HG03196 (cell line): ENCODE measurements around the gene HHATL.

Source experiments
- ATAC-seq: cut with Tn5 transposase; IDR thresholded peaks from one replicate; pipeline ENCODE4 v1.9.1; 2021; ENCODE audit not compliant: unreplicated experiment

Gene HHATL

DNA sequence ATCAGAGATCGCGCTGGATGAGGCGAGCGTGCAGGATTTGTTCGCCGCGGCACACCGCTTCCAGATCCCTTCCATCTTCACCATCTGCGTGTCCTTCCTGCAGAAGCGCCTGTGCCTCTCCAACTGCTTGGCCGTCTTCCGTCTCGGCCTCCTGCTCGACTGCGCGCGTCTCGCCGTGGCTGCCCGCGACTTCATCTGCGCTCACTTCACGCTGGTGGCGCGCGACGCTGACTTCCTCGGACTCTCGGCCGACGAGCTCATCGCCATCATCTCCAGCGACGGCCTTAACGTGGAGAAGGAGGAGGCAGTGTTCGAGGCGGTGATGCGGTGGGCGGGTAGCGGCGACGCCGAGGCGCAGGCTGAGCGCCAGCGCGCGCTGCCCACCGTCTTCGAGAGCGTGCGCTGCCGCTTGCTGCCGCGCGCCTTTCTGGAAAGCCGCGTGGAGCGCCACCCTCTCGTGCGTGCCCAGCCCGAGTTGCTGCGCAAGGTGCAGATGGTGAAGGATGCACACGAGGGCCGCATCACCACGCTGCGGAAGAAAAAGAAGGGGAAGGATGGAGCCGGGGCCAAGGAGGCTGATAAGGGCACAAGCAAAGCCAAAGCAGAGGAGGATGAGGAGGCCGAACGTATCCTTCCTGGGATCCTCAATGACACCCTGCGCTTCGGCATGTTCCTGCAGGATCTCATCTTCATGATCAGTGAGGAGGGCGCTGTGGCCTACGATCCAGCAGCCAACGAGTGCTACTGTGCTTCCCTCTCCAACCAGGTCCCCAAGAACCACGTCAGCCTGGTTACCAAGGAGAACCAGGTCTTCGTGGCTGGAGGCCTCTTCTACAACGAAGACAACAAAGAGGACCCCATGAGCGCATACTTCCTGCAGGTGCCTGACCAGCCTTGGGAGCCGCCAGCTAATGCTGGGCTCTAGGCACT lies 16.4 kb downstream of the HHATL start:
- no peak for ATAC-seq

DNA sequence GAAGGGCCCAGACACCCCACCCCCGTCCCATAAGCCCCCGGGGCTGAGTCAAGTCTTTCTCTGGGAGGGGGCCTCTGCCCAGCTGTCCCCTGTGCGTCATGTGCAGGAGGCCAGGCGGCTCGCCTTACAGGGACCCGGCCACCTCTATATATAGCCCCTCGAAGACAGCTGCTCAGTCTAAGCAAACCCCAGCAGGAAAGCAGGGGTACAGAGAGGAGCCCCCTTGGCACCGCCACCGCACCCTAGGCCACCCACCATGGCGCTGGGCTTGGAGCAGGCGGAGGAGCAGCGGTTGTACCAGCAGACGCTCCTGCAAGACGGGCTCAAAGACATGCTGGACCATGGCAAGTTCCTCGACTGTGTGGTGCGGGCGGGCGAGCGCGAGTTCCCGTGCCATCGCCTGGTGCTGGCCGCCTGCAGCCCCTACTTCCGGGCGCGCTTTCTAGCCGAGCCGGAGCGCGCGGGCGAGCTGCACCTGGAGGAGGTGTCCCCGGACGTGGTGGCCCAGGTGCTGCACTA lies 17.2 kb downstream of the HHATL start, which contains the start of gene KLHL40:
Gene KLHL40 (plus strand): TSS at position 175 of the 519 bp plus-strand sequence. CDS start 82 bp downstream, at position 257.
- no peak for ATAC-seq

DNA sequence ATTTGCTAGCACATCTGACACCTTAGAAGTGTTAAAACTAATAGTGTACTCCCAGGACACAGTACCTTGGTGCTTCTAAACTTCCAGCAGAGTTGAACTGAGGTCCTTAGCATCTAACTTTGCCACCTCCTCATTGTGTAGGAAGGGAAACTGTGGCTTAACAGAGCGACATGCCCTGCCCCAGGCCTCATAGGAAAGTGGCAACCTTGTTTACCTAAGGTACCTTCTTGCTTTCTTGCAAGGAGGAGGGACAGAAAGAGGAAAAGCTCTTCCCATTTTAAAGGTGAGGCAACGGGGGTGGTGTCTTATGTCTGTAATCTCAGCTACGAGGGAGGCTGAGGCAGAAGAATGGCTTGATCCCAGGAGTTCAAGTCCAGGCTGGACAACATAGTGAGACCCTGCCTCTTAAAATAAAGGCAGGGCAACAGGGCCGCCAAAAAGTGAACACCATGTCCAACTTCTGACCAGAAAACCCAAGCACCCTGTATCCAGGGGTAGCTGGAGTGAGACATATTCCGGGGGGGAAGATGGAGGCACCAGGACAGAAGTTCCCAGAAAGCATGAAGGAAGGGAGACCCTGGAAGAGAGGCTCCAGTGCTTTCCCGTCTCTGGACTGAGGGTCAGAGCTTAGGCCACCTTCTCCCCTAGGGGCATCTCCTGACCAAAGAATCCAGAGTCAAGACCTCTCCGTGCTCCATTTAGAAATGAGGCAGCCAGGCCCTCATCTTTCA lies 17.8 kb downstream of the HHATL start:
- no peak for ATAC-seq

DNA sequence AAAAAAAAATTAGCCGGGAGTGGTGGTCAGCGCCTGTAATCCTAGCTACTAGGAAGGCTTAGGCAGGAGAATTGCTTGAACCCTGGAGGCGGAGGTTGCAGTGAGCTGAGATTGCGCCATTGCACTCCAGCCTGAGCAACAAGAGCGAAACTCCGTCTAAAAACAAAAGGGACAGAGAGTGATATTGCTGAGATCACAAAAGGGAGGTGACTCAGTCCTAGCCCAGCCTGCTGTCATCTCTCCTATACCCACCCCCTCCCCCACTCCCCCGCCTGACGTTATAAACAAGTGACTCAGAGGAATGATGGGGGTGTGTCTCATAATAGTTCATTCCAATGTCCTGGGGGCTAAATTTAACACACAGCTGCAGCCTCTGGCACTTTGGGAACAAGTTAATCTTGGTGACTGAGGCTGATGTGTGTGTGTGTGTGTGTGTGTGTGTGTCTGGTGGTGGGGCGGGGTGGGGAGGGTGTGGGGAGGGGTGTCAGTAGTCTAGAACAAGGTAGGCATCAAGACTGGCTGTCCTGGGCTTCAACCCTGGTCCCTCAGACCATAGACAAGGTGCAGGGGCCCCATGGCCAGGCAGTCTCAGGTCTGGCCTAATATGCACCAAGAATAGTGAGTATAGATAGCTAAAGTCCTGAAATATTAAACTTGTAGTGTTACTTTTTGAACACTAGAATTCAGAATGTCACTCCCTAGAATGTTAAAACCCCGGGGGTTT lies 18.6 kb downstream of the HHATL start:
- ATAC-seq = no peak

DNA sequence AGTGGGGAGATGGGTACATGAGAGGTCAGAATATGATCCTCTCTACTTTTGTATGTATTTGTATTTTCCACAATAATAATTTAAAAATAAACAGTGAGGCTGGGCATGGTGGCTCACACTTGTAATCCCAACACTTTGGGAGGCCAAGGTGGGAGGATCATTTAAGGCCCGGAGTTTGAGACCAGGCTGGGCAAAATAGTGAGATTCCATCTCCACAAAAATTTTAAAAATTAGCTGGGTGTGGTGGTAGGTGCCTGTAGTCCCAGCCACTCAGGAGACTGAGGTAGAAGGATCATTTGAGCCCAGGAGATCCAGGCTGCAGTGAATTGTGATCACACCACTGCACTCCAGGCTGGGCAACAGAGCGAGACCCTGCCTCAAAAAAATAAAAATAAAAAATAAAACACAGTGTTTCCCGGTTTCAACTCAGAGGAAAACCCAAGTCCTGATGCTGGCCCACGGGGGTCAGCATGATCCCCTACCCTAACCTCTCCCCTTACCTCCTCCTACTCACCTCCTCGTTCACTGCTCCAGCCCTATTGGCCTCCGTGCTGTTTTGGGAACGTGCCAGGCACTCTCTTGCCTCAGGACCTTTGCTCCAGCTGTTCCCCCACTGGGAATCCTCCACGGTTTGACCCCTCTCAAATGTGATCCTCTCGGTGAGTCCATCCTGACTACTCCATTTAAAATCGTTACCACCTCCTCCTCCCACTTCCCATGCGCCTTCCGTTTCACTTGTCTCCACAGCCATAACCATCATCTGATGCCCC lies 20.1 kb downstream of the HHATL start:
- no peak for ATAC-seq

DNA sequence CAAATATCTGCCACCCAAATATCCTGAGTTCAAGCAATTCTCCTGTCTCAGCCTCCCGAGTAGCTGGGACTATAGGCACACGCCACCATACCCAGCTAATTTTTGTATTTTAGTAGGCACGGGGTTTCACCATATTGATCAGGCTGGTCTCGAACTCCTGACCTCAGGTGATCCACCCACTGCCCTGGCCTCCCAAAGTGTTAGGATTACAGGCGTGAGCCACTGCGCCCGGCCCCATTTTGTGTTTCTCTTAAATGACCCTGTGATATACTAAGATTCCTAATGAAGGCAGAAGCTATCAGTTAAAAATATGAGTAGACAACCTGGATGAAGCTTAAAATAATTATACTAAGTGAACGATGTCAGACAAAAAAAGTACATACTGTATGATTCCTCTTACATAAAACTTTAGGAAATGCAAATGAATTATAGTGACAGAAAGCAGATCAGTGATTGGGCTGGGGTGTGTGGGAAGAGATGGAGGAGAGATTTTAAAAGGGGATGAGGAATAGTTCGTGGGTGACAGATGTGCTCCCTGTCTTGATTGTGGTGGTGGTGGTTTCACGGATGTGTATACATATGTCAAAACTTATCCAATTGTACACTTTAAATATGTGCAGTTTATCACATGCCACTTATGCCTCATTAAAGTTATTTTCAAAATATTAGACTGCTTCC lies 21.1 kb downstream of the HHATL start:
- no peak for ATAC-seq

DNA sequence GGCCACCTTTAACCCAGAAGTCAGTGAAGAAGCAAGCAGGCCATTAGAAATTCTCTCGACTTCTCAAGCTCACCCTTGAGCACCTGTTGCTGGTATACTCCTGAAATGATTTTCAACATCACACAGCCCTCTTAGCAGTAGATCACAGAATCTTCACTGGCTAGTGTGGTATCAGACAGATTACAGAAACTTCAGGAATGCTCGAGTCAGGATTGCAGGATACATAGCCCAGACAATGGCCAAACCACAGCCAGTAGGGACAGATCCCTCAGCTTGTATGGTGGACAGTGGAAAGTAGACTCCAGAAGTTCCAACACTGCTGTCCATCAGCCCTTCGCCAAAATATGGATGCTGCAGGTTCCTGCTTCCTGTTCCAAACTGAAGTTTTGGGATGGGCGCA lies 21.8 kb downstream of the HHATL start:
- ATAC-seq = no peak

DNA sequence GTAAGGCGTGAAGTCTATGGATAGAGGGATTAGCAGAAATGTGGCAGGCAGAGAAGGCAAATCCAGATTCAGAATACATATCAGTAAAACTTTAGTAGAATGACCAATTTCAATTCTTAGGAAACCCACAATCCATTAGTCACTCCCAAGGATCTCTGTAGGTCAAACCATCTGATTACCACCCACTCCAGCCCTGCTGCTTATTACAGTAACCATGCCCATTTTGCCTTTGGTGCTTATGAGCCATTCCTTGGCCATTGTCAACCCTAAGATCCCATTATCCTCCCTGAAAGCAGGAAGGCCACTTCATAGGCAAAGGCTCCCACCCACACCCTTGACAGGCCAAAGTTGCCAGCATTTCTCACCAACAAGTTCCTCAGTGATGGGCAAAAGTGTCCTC lies 22.3 kb downstream of the HHATL start:
- no peak for ATAC-seq

DNA sequence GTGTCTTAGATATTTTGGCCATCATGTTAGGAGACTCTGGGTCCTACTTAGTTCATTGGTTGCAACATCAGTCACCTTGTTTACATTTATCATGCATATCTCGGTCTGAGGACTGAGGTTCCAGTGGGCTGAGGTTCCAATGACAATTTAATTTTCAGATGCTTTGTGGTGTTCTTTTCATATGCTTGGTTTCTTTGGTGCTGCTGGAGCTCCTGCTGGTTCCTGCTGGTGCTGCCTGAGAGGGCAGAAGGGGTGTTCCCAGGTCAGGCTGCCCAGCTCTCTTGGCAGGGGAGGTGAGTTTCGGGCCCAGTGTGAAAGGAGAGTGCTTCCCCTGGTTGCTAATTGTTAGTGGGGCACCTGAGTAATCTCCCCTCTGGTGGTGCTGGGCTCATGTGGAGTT lies 24.2 kb downstream of the HHATL start:
- ATAC-seq = no peak

DNA sequence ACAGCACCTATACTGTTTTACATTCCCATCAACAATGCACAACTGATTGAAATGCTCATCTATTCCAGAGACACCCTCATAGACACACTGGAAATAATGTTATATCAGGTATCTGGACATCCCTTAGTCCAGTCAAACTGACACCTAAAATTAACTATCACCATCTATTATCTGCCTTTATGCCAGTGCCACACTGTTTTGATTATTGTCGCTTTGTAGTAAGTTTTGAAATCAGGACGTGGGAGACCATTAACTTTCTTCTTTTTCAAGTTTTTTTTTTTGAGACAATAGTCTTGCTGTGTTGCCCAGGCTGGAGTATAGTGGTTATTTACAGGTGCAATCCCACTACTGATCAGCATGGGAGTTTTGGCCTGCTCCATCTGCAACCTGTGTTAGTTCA lies 26.7 kb downstream of the HHATL start:
- ATAC-seq = no peak

DNA sequence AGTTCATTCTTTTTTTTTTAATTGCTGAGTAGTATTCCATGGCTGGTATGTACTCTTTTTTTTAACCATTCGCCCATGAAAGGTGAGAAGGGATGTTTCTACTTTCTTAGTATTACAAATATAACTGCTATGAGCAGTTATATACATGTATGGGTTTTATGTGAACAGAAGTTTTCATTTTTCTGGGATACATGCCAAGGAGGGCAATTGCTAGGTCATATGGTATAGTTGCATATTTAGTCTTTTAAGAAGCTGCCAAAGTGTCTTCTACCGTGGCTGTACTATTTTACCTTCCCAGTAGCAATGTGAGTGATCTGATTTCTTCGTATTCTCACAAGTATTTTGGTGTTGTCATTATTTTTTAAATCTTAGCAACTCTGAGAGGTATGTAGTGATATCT lies 28.5 kb downstream of the HHATL start:
- ATAC-seq = no peak

DNA sequence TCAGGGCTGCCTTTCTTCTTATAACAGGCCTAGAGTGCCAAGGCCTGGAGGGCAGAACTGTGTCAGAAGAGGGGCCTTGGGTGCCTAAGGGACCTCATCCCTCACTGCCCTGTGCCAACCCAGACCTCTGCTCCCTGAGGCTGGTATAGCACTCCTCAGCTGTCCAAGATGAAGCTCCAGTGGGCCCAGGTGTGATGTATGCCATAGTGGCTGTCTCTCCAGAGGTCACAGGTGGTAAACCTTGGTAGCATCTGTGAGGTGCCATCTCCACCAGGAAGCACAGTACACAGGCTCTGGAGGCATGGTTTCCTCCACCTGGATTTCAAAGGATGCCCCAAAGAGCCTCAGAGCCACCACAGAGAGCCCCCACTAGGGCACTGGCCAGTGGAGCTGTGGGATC lies 29.5 kb downstream of the HHATL start:
- ATAC-seq = no peak

DNA sequence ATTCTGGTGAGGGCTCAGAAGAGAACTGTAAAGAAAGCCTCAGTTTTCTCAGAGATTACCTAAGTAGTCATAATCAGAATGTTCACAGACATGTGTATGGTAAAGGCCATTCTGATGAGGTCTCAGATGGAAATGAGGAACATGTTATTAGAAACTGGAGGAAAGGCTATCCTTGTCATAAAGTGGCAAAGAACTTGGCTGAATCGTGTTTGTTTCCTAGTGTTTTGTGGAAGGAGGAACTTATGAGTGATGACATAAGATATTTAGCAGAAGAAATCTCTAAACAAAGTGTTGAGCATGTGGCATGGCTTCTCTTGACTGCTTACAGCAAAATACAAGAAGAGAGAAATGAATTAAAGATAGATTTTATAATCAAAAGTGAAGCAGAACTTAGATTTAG lies 30.1 kb downstream of the HHATL start:
- no peak for ATAC-seq

DNA sequence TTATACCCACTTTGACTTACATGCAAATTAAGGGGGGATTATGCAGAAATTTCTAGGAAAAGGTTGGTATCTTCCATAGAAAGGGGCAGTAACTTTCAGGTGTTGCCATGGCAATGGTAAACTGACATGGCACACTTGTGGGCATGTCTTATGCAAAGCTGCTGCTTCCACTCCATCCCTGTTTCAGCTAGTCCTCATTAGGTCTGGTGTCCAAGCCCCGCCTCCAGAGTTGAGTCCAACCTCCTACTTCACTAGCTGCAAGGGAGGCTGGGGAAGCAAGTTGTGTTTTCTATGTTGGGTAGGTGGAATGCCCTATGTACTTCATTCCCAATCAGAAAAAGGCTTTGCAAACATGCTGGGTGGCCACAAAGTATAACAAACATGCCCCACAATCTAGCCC lies 31.9 kb downstream of the HHATL start:
- ATAC-seq = no peak

DNA sequence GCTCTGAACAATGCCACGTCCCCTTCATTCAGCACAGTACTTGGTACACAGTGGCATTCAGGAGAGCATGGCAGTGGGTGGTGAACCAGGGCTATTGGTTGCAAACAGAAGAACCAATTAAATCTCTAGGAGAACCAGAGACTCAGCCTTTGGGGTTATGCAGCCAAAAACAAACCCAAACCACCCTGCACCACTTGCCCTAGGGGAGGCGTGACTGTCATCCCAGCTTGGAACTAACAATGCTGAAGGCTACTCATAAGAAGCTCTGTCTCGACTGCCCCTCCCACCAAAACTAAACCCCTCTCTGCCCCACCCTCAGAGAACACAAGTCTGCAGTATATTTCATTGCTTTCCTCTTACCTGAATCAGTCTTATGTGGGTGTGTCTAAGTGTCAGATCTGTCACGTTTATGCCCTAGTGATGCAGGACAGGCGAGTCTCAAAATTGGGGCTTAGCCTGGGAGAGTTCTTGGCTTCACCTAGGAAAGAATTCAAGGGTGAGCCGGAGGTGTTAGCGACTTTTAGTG lies 32.5 kb downstream of the HHATL start:
- ATAC-seq = no peak

DNA sequence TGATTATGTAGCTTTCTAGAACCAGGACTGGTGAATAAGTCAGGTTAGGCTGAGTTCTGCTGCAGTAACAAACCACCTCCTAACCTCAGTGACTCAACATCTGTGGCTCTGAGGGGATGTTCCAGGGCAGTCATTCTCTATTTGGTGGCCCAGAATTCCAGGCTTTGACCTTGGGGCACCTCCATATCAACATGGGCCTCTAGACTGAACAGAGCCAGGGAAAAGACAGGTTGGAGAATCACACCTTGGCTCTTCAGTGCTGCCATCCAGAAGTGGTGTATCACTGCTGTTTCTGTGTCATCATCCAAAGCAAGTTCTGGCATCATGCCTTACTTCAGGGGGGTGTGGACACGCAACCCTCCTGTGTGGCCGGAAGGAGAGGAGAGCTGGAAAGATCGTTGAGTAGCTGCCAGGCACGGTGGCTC lies 33.8 kb downstream of the HHATL start:
- ATAC-seq = no peak

DNA sequence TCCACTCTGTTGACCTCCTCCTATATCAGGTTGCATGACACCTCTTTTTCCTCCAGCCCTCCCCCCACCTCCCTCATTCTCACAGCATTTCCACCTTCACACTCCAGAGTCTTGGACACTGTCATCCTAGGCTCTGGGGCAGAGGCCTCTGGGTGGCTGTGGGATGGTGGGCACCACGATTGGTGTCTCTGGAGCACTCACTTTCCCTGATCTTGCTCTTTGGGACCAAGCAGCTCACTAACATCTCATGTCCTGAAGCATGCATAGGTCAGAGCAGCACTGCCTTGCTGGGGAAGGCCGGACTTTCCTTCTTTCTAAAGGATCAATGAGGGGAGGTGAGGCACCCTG lies 34.2 kb downstream of the HHATL start:
- no peak for ATAC-seq

DNA sequence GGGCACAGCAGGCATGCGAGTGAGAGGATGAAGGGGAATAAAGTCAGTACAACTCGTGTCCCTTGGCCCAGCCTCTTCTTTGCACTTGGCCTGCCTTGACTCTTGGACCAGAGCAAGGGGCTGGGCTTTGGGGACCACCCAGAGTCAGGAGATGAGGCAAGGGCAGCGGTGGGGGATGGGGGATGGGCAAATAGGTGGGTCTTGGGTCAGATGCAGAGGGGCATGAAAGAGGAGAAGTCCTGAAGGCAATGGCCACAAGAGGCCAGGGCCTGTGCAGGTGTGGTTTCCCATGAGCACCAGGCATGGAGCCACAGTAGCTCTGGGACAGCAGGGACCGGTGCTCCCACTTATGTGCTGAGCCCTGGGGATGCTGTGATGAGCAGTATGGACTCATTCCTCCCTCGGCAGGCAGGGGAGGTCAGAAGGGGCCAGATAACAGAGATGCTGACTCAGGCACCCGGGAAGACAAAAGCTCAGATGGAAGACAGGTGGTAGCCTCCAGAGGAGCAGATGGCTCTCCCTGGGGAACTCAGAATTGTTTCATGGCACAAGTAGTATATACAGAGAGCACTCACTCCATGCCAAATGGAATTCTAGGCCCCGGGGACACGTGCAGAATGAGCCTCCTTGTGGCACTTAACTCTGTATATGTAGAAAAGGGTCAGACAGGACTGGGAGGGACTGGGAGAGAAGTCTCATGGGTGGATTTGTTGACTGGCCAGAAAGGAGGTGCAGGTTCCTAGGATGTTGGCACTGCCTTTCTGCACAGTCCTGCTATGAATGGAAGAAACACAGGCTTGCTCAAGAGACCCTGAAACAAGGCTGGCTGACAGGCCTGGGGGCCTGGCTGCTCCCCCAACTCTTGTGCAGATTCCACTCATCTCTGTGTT lies 34.8 kb downstream of the HHATL start:
- ATAC-seq = no peak

DNA sequence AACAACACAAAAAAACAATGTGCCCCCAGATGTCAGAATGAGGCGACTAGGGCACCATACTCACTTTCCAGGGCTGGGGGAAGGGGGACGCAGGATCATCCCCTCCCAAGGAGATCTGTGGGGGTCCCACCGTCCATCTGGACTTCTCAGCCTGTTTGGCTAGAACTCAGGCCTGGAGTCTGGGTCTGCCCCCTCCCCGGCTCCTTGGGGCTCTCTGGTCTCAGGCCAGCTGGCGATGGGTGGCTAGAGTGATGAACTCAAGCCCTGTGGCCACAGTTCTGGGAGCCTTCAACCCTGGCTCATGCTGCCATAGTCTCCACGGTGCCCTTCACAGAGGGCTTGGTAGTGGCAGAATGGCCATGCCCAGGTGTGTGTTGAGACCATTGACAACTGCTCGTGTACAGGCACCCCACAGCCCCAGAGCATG lies 35.5 kb downstream of the HHATL start:
- ATAC-seq = no peak
